Stomach (tissue), 4 donors: ENCODE measurements around the gene CIART.

ENCODE experiments used
- CTCF ChIP-seq, 7 experiments: fragments of 450-650 bp in 4 of 7; fragments of 200-600 bp in 3 of 7; sonication (generic) in 3 of 7; IDR thresholded peaks; one replicate each; pipeline ENCODE4 v1.5.1; 2016 to 2019; ENCODE audit warnings: antibody characterized with exemption in 7 of 7, control low read depth in 2 of 7, mild to moderate bottlenecking in 1 of 7
- POLR2A ChIP-seq, 4 donors: fragments of 450-650 bp; IDR thresholded peaks; one replicate each; pipeline ENCODE4 v1.6.1; 2016; ENCODE audit warnings: antibody characterized with exemption in 4 of 4, control low read depth in 2 of 4, mild to moderate bottlenecking in 1 of 4, moderate library complexity in 1 of 4

- TF ChIP-seq CTCF (IDR thresholded peaks at IDR 0.05) (no peak), POLR2A (IDR thresholded peaks at IDR 0.05) (no peak)
Observed at GRCh38 chr1:150269451-150269850, 12.9 kb upstream of the CIART start.
